ENCODE data around the gene FERMT2.
A peak's percentile ranks its signal among the peaks of the same experiment; 100 is the strongest.

- peak in 2 of 4 experiments; percentile 19 to 28 for TF ChIP-seq CTCF (IDR thresholded peaks at IDR 0.05)
- TF ChIP-seq POLR2A (IDR thresholded peaks at IDR 0.05): peak; percentile 81 to 89
Measured at GRCh38 chr14:52950898-52951680, at the start of gene FERMT2.

All from uterus (tissue), 2 donors.